ENCODE measurements around the gene GNAQ. TPM values are rescaled to one million over a fixed set of nuclear protein-coding genes. Genes with fewer than 3 reads are reported as not detected.
"Not testable (repeated sequence)": the region's sequence is repeated elsewhere in the genome, so short reads cannot be mapped to it uniquely, and the experiment has no call there.

Gene GNAQ
- total and polyA plus RNA-seq, 5 donors from 2014 or later: 8.5 to 79.4 (median 17.4) TPM

DNA sequence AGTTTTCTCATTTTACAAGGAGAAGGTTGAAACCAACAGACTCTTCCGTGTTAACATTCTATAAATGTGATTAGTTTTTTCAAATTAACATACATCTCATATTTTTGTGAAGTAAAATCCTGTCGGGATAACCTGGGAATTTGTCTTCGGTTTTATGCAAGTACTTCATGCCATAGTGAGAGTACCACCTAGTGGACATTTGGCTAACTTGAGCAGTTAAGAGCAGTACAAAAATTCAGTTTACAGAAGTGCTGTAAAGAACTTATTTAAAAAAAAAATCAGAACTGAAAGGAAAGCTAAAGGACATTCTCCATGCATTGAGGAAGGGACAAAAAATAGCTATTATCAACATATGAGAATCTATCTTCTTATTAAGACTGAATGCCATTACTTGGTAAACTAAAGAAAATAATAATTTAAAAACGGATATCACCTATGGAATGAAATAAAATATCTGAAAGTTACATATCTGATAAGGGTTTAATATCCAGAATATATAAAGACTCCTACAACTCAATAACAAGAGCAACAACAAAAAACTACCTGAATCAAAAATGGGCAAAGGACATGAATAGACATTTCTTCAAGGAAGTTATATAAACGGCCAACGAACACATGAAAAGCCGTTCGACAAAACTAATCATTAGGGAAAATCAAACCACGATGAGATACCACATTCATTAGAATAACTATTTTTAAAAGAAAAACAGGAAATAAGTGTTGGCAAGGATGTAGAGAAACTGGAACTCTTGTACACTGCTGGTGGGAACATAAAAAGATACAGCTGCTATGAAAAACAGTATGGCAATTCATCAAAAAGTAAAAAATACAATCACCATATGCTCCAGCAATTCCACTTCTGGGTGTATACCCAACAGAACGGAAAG, 266.5 kb downstream of the GNAQ start:
- H3K4me3 ChIP-seq (ENCODE audit: low read depth, low read length): peak overlapping the region; percentile 23
- DNase-seq (peak in 1 of 3 donors; percentile 51), ATAC-seq (ENCODE audit: low read depth in 2 of 2) (no peak)
- Mint-ChIP-seq H3K27me3 (no peaks in the 10 kb centered on the region), H3K4me1 (peaks cover 7 to 36% (median 18%) of the 10 kb centered on the region in 4 donors), H3K4me3 (peak overlapping the region in 1 of 4 donors; percentile 61), H3K36me3 (peaks cover 18% of the 10 kb centered on the region), H3K9me3 (peaks cover 0 to 7% (median 1%) of the 10 kb centered on the region in 7 donors), H3K27ac (peak overlapping the region in 2 of 3 donors; percentile 22 to 73)
- H3K27me3 ChIP-seq (ENCODE audit: control insufficient read depth, insufficient read depth, low read length): no peaks in the 10 kb centered on the region
- no peak overlapping the region for H3K27ac ChIP-seq (ENCODE audit: insufficient read depth, low read length, poor library complexity, severe bottlenecking)
- H3K4me1 ChIP-seq (ENCODE audit: control insufficient read depth, insufficient read depth, low read length, poor library complexity, severe bottlenecking): no peaks in the 10 kb centered on the region
- peaks cover 3 to 4% of the 10 kb centered on the region in 2 experiments for H3K9me3 ChIP-seq (ENCODE audit: control insufficient read depth in 2 of 2, low read length in 2 of 2)
- H3K36me3 ChIP-seq (ENCODE audit: control insufficient read depth, insufficient read depth, low read length): peaks cover 2% of the 10 kb centered on the region

DNA sequence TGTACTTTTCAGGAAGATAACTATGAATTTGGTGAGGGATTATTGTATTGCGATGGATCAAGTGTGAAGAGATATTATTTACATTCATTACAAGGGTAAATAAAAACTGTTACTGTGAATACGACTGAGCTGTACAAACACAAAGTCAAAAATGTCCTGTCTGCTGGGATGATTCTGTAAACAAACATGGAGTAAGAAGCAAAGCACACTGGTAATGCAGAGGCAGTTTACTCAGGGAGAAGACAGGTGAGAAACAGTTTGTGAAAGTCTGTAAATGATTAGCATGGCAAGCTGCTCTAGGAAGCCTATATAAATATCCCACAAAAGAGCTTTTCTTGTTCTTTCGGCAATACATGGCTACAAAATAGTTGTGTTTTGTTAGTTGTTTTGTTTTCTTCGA, 268.0 kb downstream of the GNAQ start:
- Mint-ChIP-seq H3K9me3 (peaks cover 0 to 7% (median 1%) of the 10 kb centered on the region in 7 donors), H3K4me3 (no peak overlapping the region), H3K27ac (no peak overlapping the region), H3K36me3 (peaks cover 17% of the 10 kb centered on the region), H3K4me1 (peaks cover 9 to 34% (median 21%) of the 10 kb centered on the region in 4 donors), H3K27me3 (no peaks in the 10 kb centered on the region)
- Histone ChIP-seq H3K27me3 (ENCODE audit: control insufficient read depth, insufficient read depth, low read length) (no peaks in the 10 kb centered on the region), H3K27ac (ENCODE audit: insufficient read depth, low read length, poor library complexity, severe bottlenecking) (no peak overlapping the region), H3K4me1 (ENCODE audit: control insufficient read depth, insufficient read depth, low read length, poor library complexity, severe bottlenecking) (no peaks in the 10 kb centered on the region), H3K36me3 (ENCODE audit: control insufficient read depth, insufficient read depth, low read length) (peaks cover 2% of the 10 kb centered on the region), H3K9me3 (ENCODE audit: control insufficient read depth in 2 of 2, low read length in 2 of 2) (peaks cover 3 to 4% of the 10 kb centered on the region in 2 experiments), H3K4me3 (ENCODE audit: low read depth, low read length) (no peak overlapping the region)
- no peak for DNase-seq
- ATAC-seq (ENCODE audit: low read depth in 2 of 2): no peak

DNA sequence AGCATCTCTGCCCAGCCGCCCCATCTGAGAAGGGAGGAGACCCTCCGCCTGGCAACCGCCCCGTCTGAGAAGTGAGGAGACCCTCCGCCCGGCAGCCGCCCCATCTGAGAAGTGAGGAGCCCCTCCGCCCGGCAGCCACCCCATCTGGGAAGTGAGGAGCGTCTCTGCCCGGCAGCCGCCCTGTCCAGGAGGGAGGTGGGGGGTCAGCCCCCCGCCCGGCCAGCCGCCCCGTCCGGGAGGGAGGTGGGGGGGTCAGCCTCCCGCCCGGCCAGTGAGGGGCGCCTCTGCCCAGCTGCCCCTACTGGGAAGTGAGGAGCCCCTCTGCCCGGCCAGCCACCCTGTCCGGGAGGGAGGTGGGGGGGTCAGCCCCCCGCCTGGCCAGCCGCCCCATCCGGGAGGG, 270.7 kb downstream of the GNAQ start:
- not testable (repeated sequence) for H3K36me3 ChIP-seq (ENCODE audit: control insufficient read depth, insufficient read depth, low read length); H3K27me3 Mint-ChIP-seq; DNase-seq; H3K4me3 Mint-ChIP-seq; ATAC-seq (ENCODE audit: low read depth in 2 of 2); H3K9me3 ChIP-seq (ENCODE audit: control insufficient read depth in 2 of 2, low read length in 2 of 2); H3K4me1 ChIP-seq (ENCODE audit: control insufficient read depth, insufficient read depth, low read length, poor library complexity, severe bottlenecking); H3K27me3 ChIP-seq (ENCODE audit: control insufficient read depth, insufficient read depth, low read length); H3K27ac ChIP-seq (ENCODE audit: insufficient read depth, low read length, poor library complexity, severe bottlenecking); H3K27ac Mint-ChIP-seq; H3K9me3 Mint-ChIP-seq; H3K4me3 ChIP-seq (ENCODE audit: low read depth, low read length)
- peaks cover 11 to 29% (median 20%) of the 10 kb centered on the region in 4 donors for H3K4me1 Mint-ChIP-seq
- peaks cover 15% of the 10 kb centered on the region for H3K36me3 Mint-ChIP-seq

DNA sequence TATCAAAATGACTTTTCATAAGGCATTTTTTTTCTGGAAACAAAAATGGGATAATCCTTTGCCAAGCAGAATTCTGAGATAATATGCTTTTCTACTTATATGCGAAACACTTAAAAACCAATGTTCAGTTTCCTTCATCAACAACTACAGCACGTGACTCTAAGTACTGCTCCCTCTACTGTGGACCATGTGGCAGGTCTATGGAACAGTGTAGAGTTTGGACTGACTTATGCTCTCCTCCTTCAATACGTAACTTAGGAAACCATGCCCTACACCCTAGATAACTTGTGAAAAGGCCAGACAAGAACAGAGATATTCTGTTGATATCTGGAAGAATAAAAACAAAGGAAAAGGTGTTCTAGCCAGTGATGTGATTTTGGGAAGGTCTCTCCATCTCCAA, 272.2 kb downstream of the GNAQ start:
- Histone ChIP-seq H3K36me3 (ENCODE audit: control insufficient read depth, insufficient read depth, low read length) (peaks cover 2% of the 10 kb centered on the region), H3K27me3 (ENCODE audit: control insufficient read depth, insufficient read depth, low read length) (no peaks in the 10 kb centered on the region), H3K27ac (ENCODE audit: insufficient read depth, low read length, poor library complexity, severe bottlenecking) (no peak overlapping the region), H3K4me1 (ENCODE audit: control insufficient read depth, insufficient read depth, low read length, poor library complexity, severe bottlenecking) (no peaks in the 10 kb centered on the region), H3K4me3 (ENCODE audit: low read depth, low read length) (no peak overlapping the region), H3K9me3 (ENCODE audit: control insufficient read depth in 2 of 2, low read length in 2 of 2) (no peaks in the 10 kb centered on the region)
- peak overlapping the region in 1 of 4 donors; percentile 38 for H3K4me3 Mint-ChIP-seq
- peaks cover 20% of the 10 kb centered on the region for H3K36me3 Mint-ChIP-seq
- H3K4me1 Mint-ChIP-seq: peaks cover 5 to 22% (median 15%) of the 10 kb centered on the region in 4 donors
- no peaks in the 10 kb centered on the region for H3K27me3 Mint-ChIP-seq
- H3K9me3 Mint-ChIP-seq: peaks cover 0 to 3% (median 0%) of the 10 kb centered on the region in 7 donors
- DNase-seq: no peak
- ATAC-seq (ENCODE audit: low read depth in 2 of 2): no peak
- H3K27ac Mint-ChIP-seq: no peak overlapping the region

DNA sequence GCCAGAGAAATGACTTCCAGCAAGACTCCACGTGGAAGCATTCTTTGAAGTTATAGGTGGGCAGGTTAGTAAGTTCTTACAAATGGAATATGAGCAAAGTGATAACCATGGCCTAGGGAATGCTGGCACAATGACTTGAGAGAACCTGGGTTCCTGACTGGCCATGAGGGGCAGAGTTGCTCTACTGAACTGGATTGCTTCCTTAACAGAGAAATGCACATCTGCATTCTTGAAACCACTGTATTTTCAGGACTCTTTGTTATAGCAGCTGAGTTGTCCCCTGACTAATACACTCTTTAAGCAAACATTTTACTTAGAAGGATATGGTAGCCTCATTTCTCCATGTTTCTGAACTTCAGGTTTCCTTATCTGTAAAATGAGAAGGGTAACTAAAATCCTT, 275.2 kb downstream of the GNAQ start:
- no peak overlapping the region for H3K27ac ChIP-seq (ENCODE audit: insufficient read depth, low read length, poor library complexity, severe bottlenecking)
- H3K4me1 Mint-ChIP-seq: peaks cover 12 to 35% (median 29%) of the 10 kb centered on the region in 4 donors
- H3K4me3 Mint-ChIP-seq: no peak overlapping the region
- H3K36me3 ChIP-seq (ENCODE audit: control insufficient read depth, insufficient read depth, low read length): peaks cover 5% of the 10 kb centered on the region
- peaks cover 20% of the 10 kb centered on the region for H3K36me3 Mint-ChIP-seq
- H3K27ac Mint-ChIP-seq: no peak overlapping the region
- peaks cover 0 to 3% (median 0%) of the 10 kb centered on the region in 7 donors for H3K9me3 Mint-ChIP-seq
- H3K4me1 ChIP-seq (ENCODE audit: control insufficient read depth, insufficient read depth, low read length, poor library complexity, severe bottlenecking): no peaks in the 10 kb centered on the region
- no peak for ATAC-seq (ENCODE audit: low read depth in 2 of 2)
- H3K27me3 ChIP-seq (ENCODE audit: control insufficient read depth, insufficient read depth, low read length): no peaks in the 10 kb centered on the region
- H3K4me3 ChIP-seq (ENCODE audit: low read depth, low read length): no peak overlapping the region
- H3K27me3 Mint-ChIP-seq: no peaks in the 10 kb centered on the region
- no peak for DNase-seq
- H3K9me3 ChIP-seq (ENCODE audit: control insufficient read depth in 2 of 2, low read length in 2 of 2): no peaks in the 10 kb centered on the region

DNA sequence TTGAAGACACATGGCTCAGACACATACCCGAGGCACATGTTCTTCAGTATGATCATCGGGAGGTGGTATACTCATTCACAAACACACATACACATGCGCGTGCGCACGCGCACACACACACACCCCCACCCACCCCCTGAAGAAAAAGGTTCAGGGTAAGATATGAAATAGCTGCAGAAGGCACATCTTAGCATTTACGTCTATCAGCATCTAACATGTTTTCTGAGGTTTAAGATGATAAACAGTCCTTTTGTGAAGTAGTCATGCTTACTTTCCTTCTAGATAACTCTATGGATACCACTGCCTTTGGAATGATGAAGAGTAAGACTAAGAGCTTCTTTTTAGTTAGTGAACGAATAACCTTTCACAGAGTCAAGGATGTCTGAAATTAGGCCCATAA, 278.4 kb downstream of the GNAQ start:
- no peaks in the 10 kb centered on the region for H3K4me1 ChIP-seq (ENCODE audit: control insufficient read depth, insufficient read depth, low read length, poor library complexity, severe bottlenecking)
- H3K36me3 Mint-ChIP-seq: peaks cover 22% of the 10 kb centered on the region
- DNase-seq (no peak), ATAC-seq (ENCODE audit: low read depth in 2 of 2) (no peak)
- H3K27ac Mint-ChIP-seq: no peak overlapping the region
- H3K27ac ChIP-seq (ENCODE audit: insufficient read depth, low read length, poor library complexity, severe bottlenecking): no peak overlapping the region
- H3K36me3 ChIP-seq (ENCODE audit: control insufficient read depth, insufficient read depth, low read length): peaks cover 5% of the 10 kb centered on the region
- H3K4me3 ChIP-seq (ENCODE audit: low read depth, low read length): no peak overlapping the region
- no peaks in the 10 kb centered on the region for H3K27me3 Mint-ChIP-seq
- no peaks in the 10 kb centered on the region for H3K9me3 ChIP-seq (ENCODE audit: control insufficient read depth in 2 of 2, low read length in 2 of 2)
- peaks cover 0 to 3% (median 0%) of the 10 kb centered on the region in 7 donors for H3K9me3 Mint-ChIP-seq
- H3K4me1 Mint-ChIP-seq: peaks cover 7 to 49% (median 38%) of the 10 kb centered on the region in 4 donors
- H3K4me3 Mint-ChIP-seq: no peak overlapping the region
- H3K27me3 ChIP-seq (ENCODE audit: control insufficient read depth, insufficient read depth, low read length): no peaks in the 10 kb centered on the region

DNA sequence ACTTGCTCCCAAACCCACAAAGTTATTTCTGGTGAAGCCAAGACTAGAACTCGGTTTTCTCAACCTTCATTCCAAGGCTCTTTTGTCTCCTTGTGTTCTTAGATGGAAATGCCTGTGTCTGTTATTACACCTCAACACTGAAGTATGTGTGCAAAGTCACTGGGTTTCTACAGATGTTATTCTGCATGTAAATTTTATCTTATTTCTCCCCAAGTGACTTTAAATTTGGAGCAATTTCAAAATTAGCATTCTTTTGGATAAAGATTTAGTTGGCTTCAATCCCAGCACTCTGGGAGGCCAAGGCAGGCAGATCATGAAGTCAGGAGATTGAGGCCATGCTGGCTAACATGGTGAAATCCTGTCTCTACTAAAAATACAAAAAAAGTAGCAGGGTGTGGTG, 279.1 kb downstream of the GNAQ start:
- ATAC-seq (ENCODE audit: low read depth in 2 of 2) (no peak), DNase-seq (no peak)
- H3K9me3 ChIP-seq (ENCODE audit: control insufficient read depth in 2 of 2, low read length in 2 of 2): no peaks in the 10 kb centered on the region
- peaks cover 0 to 3% (median 0%) of the 10 kb centered on the region in 7 donors for H3K9me3 Mint-ChIP-seq
- no peak overlapping the region for H3K4me3 Mint-ChIP-seq
- peaks cover 5% of the 10 kb centered on the region for H3K36me3 ChIP-seq (ENCODE audit: control insufficient read depth, insufficient read depth, low read length)
- no peak overlapping the region for H3K27ac Mint-ChIP-seq
- H3K36me3 Mint-ChIP-seq: peaks cover 25% of the 10 kb centered on the region
- peaks cover 11 to 51% (median 41%) of the 10 kb centered on the region in 4 donors for H3K4me1 Mint-ChIP-seq
- no peaks in the 10 kb centered on the region for H3K27me3 ChIP-seq (ENCODE audit: control insufficient read depth, insufficient read depth, low read length)
- H3K4me1 ChIP-seq (ENCODE audit: control insufficient read depth, insufficient read depth, low read length, poor library complexity, severe bottlenecking): no peaks in the 10 kb centered on the region
- H3K27ac ChIP-seq (ENCODE audit: insufficient read depth, low read length, poor library complexity, severe bottlenecking): no peak overlapping the region
- no peak overlapping the region for H3K4me3 ChIP-seq (ENCODE audit: low read depth, low read length)
- H3K27me3 Mint-ChIP-seq: no peaks in the 10 kb centered on the region

All from CD4-positive, CD25-positive, alpha-beta regulatory T cell (primary cell).